Astrocyte of the hippocampus (primary cell): ENCODE data around the gene FSIP1.

Experiments used
- DNase-seq: peaks from one replicate; pipeline ENCODE4 v3.0.0; 2011; ENCODE audit warnings: low read depth, low spot score

The FSIP1 gene

DNA sequence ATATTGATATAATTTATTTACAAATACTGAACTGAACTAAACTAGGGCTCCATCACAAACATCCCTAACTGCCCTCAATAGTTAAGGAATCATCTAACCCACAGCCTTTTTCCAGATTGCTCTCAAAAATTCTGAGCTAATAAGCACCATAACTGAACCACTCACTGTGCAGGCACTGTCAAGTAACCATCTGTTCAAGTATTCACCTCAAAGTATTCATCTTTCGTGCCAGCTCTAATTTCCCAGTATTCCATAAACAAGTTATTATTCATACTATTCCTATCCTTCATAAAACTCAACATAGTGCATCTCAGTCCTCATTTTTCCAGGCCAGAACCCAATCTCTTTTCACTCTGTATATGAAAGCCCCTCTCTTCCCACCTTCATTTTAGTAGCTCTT, 160.7 kb downstream of the FSIP1 start:
- no peak for DNase-seq

- no peak for DNase-seq
These were observed 161.4 kb downstream of the FSIP1 start for GRCh38 chr15:39621210-39621609.

DNA sequence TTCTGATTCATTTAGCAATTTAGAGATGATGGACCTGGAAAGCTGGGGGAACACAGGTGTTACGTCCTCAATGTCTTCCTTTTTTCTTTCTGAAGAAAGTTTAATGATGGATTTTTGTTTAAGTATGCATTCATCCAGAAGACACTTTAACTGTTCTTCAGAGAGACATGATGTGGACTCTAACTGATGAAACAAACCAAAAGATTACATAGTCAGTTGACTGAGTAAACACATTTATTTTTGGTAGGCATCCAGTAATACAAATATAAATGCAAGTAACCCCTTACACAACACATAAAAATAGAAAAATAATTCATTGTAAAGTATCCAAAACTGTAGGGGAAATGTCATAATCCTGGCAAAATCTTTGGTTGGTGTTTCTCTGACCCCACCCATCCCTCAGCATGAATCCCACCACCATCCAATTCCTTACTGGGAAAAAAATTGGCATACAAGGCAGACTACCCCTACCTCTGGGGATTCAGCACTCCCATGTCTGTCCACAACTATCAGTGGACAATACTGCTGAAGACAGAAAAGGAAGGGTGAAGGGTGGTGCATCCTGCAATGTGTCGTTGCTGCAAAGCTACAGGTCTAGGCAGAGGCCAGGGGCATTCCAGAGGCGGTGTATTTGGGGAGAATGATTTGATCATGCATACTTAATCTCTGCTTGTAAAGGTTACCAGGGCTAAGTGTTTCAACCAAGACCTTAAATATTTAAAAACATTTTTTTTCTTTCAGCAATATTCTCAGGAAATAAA, 164.4 kb downstream of the FSIP1 start:
- no peak for DNase-seq

DNA sequence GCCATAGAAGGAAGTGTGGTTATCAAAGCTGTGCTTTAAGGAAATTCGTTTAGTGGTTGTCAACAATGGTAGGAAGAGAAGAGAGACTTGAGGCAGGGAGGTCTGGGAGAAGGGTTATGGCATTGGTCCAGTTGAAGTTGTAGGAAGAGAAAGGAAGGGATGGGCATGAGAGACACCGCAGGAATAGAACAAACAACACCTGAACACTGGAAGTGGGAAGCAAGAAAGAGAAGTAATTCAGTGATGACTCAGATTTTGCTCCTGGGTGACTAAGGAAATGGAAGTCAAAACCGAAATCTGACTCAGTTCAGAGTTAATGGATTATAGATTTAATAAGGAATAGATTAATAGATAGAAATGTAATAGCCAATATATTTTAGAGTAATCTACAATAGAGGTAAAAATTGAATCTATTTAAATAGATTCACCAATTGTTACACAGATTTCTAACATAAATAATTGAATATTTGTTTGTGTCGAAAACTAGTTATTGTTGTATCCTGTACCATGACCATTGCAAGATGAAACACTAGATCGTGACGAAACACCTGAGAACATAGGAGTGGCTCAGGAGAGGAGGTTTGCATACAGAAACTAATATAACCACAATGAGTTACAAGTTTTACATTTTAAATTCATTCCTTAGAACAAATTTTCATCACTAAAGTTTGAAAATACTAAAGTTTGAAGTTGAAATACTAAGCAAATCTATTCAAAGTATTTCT, 165.7 kb downstream of the FSIP1 start:
- no peak for DNase-seq

DNA sequence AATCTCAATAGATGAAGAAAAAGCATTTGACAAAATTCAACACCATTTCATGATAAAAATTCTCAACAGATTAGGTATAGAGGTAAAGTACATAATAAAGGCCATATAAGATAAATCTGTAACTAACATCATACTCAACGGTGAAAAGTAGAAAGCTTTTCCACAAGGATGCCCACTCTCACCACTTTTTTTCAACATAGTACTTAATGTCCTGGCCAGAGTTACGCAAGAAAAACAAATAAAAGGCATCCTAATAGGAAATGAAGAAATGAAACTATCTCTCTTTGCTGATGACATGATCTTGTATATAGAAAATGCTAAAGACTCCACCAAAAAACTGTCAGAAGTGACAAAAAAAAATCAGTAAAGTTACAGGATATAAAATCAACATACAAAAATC, 168.8 kb downstream of the FSIP1 start:
- DNase-seq: no peak

DNA sequence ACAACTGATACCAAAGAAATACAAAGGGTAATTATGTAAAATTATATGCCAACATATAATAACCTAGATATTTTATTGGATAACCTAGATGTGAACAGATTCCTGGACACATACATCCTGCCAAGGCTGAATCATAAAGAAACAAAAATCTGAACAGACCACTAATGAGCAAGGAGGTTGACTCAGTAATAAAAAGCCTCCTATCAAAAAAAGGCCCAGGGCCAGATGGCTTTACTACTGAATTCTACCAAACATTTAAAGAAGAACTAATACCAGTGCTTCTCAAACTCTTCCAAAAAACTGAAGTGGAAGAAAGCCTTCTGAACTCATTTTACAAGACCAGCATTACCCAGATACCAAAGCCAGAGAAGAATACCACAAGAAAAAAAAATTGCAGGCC, 169.4 kb downstream of the FSIP1 start:
- no peak for DNase-seq

GRCh38 chr15:39610665-39611064, 172.0 kb downstream of the FSIP1 start:
- no peak for DNase-seq

GRCh38 chr15:39609166-39609916, 173.3 kb downstream of the FSIP1 start:
- no peak for DNase-seq

GRCh38 chr15:39608185-39609139, 174.2 kb downstream of the FSIP1 start:
- DNase-seq: no peak

- DNase-seq: no peak
These were observed 177.5 kb downstream of the FSIP1 start for GRCh38 chr15:39605146-39605545.

DNA sequence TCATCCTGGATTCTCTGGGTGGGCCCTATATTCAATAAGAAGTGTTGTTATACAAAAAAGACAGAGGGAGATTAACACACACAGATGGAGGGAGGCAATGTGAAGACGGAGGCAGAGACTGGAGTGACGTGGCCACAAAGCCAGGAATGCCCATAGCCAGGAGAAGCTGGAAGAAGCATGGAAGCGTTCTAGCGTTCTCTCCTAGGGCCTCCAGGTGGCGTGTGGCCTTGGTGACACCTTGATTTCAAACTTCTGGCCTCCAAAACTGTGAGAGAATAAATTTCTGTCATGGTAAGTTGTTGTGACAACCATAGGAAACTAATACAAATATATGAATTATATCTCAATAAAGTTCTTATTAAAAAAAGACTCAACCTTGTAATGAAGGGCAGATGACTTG, 180.5 kb downstream of the FSIP1 start:
- no peak for DNase-seq

GRCh38 chr15:39599871-39600270, 182.8 kb downstream of the FSIP1 start:
- DNase-seq: peak; percentile 25

- DNase-seq: peak; percentile 57
These were observed 183.4 kb downstream of the FSIP1 start for GRCh38 chr15:39598958-39599845.

- DNase-seq: peak; percentile 69
These were observed 184.3 kb downstream of the FSIP1 start for GRCh38 chr15:39598186-39598850.

DNA sequence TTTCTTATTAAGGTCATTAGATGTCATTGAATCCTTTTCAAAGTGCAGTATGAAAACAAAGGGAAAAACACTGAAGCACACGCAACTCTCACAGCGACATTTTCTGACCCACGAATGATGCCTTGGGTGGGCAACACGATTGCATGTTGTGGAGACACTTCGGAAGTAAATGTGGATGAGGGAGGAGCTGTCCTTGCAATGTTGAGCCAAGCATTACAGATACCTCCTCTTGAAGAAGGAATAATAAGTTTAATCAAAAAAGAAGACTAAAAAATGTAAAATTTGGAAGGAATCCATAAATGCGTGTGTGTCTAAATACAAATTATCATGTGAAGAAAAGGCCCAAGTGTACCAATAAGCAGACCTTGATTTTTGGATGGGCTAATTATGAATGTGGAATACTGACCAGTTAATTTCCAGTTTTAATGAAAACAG, 184.9 kb downstream of the FSIP1 start:
- no peak for DNase-seq

DNA sequence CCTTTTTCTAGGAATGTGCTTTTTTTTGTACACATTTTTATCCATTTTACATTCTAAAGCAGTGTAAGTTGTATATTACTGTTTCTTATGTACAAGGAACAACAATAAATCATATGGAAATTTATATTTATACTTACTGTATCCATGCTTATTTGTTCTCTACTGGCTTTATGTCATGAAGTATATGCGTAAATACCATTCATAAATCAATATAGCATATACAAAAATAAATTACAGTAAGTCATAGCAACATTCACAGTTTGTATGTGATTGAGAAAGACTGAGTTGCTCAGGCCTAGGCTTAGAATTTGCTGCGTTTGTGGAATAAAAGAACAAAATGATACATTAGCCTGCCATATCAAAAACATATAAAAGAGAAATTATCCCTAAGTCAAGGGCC, 185.3 kb downstream of the FSIP1 start:
- DNase-seq: no peak

GRCh38 chr15:39596358-39597051, 186.1 kb downstream of the FSIP1 start:
- peak; percentile 25 for DNase-seq

GRCh38 chr15:39595338-39596221, 187.1 kb downstream of the FSIP1 start:
- peak; percentile 36 for DNase-seq
